ENCODE data around the gene PLA2G4F. TPM values are rescaled to one million over a fixed set of nuclear protein-coding genes. Genes with fewer than 3 reads are reported as not detected.

The PLA2G4F gene
- total RNA-seq, 1 donor from 2014 or later = 35.1 TPM

DNA sequence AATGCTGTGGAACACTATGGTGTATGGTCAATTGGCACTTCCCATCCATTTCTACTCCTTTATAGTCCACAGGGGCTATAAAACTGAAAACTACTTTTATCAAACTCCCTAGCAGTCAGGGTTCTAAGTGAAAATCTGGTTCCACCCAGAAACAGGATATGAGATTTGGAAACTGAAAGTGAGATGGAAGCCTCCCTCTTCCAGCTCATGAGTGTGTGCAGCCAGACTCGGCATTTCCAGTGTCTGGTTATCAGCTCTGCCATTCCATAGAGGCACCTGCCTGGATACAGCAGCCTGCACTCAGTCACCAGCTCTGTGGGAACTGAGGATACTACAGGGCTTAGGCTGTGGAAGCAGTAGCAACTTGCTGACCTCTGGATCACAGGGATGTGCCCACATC is 14.7 kb upstream of the PLA2G4F start:
- TF ChIP-seq POLR2A (IDR thresholded peaks at IDR 0.05) = no peak
- no peak for TF ChIP-seq POLR2AphosphoS5 (IDR thresholded peaks at IDR 0.05; ENCODE audit: insufficient read depth in 1 of 2, low read depth in 1 of 2)
- TF ChIP-seq, protein P1, sequence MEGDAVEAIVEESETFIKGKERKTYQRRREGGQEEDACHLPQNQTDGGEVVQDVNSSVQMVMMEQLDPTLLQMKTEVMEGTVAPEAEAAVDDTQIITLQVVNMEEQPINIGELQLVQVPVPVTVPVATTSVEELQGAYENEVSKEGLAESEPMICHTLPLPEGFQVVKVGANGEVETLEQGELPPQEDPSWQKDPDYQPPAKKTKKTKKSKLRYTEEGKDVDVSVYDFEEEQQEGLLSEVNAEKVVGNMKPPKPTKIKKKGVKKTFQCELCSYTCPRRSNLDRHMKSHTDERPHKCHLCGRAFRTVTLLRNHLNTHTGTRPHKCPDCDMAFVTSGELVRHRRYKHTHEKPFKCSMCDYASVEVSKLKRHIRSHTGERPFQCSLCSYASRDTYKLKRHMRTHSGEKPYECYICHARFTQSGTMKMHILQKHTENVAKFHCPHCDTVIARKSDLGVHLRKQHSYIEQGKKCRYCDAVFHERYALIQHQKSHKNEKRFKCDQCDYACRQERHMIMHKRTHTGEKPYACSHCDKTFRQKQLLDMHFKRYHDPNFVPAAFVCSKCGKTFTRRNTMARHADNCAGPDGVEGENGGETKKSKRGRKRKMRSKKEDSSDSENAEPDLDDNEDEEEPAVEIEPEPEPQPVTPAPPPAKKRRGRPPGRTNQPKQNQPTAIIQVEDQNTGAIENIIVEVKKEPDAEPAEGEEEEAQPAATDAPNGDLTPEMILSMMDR (IDR thresholded peaks at IDR 0.05) = no peak
- DNase-seq (ENCODE audit: extremely low spot score in 2 of 2) = peak in 1 of 2 donors; percentile 25
- Histone ChIP-seq H3K4me1 (no peaks in the 10 kb centered on the region), H3K36me3 (peaks cover 2 to 81% of the 10 kb centered on the region in 2 donors), H3K27ac (no peak overlapping the region), H3K27me3 (no peaks in the 10 kb centered on the region), H3K4me3 (no peak overlapping the region), H3K9me3 (no peaks in the 10 kb centered on the region)
- intact Hi-C loops (cut with DNase I) = no loop called here

DNA sequence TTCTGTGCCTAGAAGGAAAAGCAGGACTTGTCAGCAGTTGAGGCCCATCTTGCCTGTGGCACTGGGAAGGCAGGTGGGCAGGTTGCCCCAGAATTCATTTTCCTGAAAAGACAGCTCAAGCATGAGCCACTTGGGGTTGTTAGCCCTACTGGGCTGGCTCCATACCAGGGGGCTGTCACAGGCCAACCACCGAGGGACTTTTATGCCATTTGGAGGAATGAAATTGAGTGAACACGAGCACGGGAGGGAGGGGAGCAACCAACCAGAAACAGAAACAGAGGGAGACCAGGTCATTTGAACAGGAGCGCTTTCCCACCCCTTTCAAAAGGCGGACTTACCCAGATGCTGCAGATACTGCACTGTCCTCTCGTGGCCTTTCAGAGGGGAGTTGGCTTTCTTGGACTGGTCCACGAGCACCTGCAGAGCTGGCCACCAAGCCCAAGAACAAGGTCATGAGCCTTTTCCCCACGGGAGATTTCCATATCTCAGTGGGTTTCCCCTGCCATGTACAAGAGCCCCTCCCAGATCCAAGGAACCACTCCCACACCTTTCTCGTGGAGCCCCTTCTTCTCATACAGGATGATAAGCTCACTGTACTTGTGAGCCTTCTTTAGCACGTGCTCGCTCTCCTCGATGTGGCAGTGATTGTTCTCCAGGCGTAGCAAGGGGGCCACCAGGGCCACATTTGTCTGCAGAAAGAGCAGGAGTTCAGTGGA is 9.9 kb upstream of the PLA2G4F start:
- peak in 1 of 2 donors; percentile 67 for DNase-seq (ENCODE audit: extremely low spot score in 2 of 2)
- intact Hi-C loops (cut with DNase I) = no loop called here
- H3K27me3 ChIP-seq = no peaks in the 10 kb centered on the region
- H3K4me1 ChIP-seq = no peaks in the 10 kb centered on the region
- TF ChIP-seq POLR2AphosphoS5 (IDR thresholded peaks at IDR 0.05; ENCODE audit: insufficient read depth in 1 of 2, low read depth in 1 of 2) = no peak
- no peak for TF ChIP-seq POLR2A (IDR thresholded peaks at IDR 0.05)
- TF ChIP-seq, protein P1 (IDR thresholded peaks at IDR 0.05) = no peak
- no peak overlapping the region for H3K27ac ChIP-seq
- H3K36me3 ChIP-seq = peaks cover 6 to 86% of the 10 kb centered on the region in 2 donors
- no peak overlapping the region for H3K4me3 ChIP-seq
- H3K9me3 ChIP-seq = no peaks in the 10 kb centered on the region

DNA sequence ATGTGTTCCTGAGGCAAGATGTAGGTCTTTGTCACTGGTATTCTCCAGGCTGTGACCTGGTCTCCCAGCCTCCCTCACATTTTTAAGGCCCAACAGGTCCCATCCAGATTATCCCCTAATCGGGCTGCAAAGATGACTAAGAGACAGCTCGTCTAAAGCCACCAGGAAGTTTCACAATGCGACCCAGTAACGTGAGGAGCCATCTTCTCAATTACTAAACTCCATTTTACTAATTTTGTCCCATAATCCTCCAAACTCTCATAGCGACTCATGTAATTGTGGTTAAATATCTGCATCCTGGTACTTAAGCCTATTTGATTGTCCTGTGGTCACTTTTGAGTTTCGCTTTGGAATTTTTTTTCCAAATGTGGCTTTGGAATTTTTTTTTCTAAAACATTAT is 8.7 kb upstream of the PLA2G4F start:
- intact Hi-C loops (cut with DNase I) = no loop called here
- Histone ChIP-seq H3K36me3 (peaks cover 6 to 94% of the 10 kb centered on the region in 2 donors), H3K4me1 (no peaks in the 10 kb centered on the region), H3K4me3 (no peak overlapping the region), H3K27ac (no peak overlapping the region), H3K27me3 (no peaks in the 10 kb centered on the region), H3K9me3 (no peaks in the 10 kb centered on the region)
- TF ChIP-seq, protein P1 (IDR thresholded peaks at IDR 0.05) = no peak
- no peak for TF ChIP-seq POLR2A (IDR thresholded peaks at IDR 0.05)
- no peak for TF ChIP-seq POLR2AphosphoS5 (IDR thresholded peaks at IDR 0.05; ENCODE audit: insufficient read depth in 1 of 2, low read depth in 1 of 2)
- DNase-seq (ENCODE audit: extremely low spot score in 2 of 2) = no peak

DNA sequence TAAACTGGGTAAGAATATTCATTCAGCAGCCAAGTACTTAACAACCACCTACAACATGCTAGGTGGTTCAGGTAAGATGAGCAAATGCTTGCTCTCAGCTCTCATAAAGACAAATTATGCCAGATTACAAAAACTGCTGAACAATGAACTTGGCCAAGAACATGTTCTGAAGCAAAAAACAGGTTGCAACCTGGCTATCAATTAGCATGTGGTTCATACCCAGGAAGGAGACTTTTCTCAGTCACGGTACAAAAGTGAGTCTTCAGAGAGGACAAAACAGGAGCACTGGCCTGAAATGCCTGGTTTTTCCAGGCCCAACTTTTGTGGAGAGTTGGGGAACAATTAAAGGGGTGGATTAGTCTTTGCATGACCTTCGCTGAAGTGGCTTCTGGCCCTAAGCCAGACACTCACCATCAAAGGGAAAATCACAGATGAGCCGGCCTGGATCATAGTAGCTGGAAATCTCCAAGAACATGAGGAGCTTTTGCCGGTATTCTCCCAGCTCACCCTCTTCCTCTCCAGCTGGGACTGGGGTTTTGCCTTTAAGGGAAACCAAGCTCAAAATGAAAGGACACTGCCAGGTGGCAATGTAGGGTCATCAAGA is 7.6 kb upstream of the PLA2G4F start:
- H3K36me3 ChIP-seq = peaks cover 6 to 94% of the 10 kb centered on the region in 2 donors
- TF ChIP-seq POLR2A (IDR thresholded peaks at IDR 0.05) (no peak), POLR2AphosphoS5 (IDR thresholded peaks at IDR 0.05; ENCODE audit: insufficient read depth in 1 of 2, low read depth in 1 of 2) (peak in 1 of 2 donors; percentile 73)
- TF ChIP-seq, protein P1 (IDR thresholded peaks at IDR 0.05) = no peak
- no peak overlapping the region for H3K27ac ChIP-seq

DNA sequence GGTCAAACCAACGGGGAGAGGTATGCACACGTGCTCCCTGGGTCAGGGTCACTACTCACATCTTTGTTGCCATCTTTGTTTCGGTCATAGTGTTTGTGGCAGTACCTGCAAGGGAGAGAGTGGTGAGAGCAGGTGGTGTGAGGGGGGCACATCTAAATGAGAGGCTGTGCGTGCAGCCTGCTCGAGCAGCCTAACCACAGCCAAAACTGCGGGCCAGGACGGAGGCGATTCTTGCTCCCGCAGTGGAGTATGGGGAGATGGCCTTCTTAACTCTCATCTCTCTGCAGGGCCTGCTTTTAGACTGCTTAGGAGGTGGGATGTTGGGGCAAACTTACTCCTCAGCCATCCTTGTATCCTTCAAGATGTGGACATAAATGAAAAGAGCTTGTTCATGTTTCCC is 6.9 kb upstream of the PLA2G4F start:
- TF ChIP-seq POLR2A (IDR thresholded peaks at IDR 0.05) (no peak), POLR2AphosphoS5 (IDR thresholded peaks at IDR 0.05; ENCODE audit: insufficient read depth in 1 of 2, low read depth in 1 of 2) (no peak)
- TF ChIP-seq, protein P1 (IDR thresholded peaks at IDR 0.05) = no peak
- intact Hi-C loops (cut with DNase I) = no loop called here

More for the DNA sequence above, 7.6 kb upstream of the PLA2G4F start:
- Histone ChIP-seq H3K9me3 (no peaks in the 10 kb centered on the region), H3K27me3 (no peaks in the 10 kb centered on the region), H3K4me3 (no peak overlapping the region), H3K4me1 (peaks cover under 1% of the 10 kb centered on the region)
- DNase-seq (ENCODE audit: extremely low spot score in 2 of 2) = no peak
- intact Hi-C loops (cut with DNase I) = no loop called here

More for the DNA sequence above, 6.9 kb upstream of the PLA2G4F start:
- Histone ChIP-seq H3K36me3 (peaks cover 6 to 87% of the 10 kb centered on the region in 2 donors), H3K9me3 (no peaks in the 10 kb centered on the region), H3K27me3 (no peaks in the 10 kb centered on the region), H3K4me3 (no peak overlapping the region), H3K4me1 (peaks cover 8% of the 10 kb centered on the region), H3K27ac (no peak overlapping the region)
- no peak for DNase-seq (ENCODE audit: extremely low spot score in 2 of 2)
